GM12873 (cell line): ENCODE results near the gene HMCN2.

ENCODE experiments used
- CTCF ChIP-seq: IDR thresholded peaks from 2 replicates; pipeline ENCODE4 v1.5.1; 2012; ENCODE audit warnings: low read depth, mild to moderate bottlenecking, moderate library complexity, low read length, control low read depth; ENCODE audit not compliant: insufficient read depth; ENCODE audit errors: missing control alignments

The HMCN2 gene

GRCh38 chr9:130342714-130343085 lies 77.1 kb downstream of the HMCN2 start:
- TF ChIP-seq CTCF: no peak

GRCh38 chr9:130343445-130343918 lies 77.9 kb downstream of the HMCN2 start:
- TF ChIP-seq CTCF: peak; percentile 65

- no peak for TF ChIP-seq CTCF
These were observed 78.8 kb downstream of the HMCN2 start for GRCh38 chr9:130344366-130344765.

GRCh38 chr9:130345009-130345896 lies 79.7 kb downstream of the HMCN2 start:
- no peak for TF ChIP-seq CTCF

GRCh38 chr9:130345897-130346385 lies 80.4 kb downstream of the HMCN2 start:
- TF ChIP-seq CTCF: no peak

GRCh38 chr9:130346431-130346830 lies 80.9 kb downstream of the HMCN2 start:
- TF ChIP-seq CTCF: no peak

GRCh38 chr9:130347036-130347435 lies 81.5 kb downstream of the HMCN2 start:
- TF ChIP-seq CTCF: no peak
